Panc1 (cell line): Measurements from ENCODE around the gene EIF2AK2.

ENCODE experiments used
- POLR2AphosphoS5 ChIP-seq: IDR thresholded peaks from 2 replicates; pipeline ENCODE4 v1.6.1; 2012; ENCODE audit warnings: mild to moderate bottlenecking, low read depth, low read length, moderate library complexity
- TF ChIP-seq, protein P1 (sequence below): fragments of 450-650 bp; IDR thresholded peaks from 2 replicates; pipeline ENCODE4 v1.5.1; 2017; ENCODE audit warnings: mild to moderate bottlenecking

DNA sequence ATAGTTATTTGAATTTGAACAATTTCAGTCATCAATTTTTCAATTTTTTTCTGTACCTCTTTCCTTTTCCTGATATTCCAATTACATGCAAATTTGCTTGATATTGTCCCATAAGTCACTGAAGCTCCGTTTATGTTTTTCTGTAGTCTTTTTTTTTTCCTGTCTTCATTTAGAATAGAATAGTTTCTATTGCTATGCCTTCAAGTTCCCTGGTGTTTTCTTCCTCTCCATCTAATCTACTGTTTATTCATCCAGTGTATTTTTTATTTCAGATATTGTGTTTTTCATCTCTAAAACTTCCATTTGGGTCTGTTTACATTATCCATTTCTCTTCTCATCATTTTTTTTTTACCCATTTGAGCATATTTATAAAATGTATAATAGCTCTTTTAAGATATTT, 8.0 kb upstream of the EIF2AK2 start:
- no peak for TF ChIP-seq POLR2AphosphoS5
- TF ChIP-seq, protein P1, sequence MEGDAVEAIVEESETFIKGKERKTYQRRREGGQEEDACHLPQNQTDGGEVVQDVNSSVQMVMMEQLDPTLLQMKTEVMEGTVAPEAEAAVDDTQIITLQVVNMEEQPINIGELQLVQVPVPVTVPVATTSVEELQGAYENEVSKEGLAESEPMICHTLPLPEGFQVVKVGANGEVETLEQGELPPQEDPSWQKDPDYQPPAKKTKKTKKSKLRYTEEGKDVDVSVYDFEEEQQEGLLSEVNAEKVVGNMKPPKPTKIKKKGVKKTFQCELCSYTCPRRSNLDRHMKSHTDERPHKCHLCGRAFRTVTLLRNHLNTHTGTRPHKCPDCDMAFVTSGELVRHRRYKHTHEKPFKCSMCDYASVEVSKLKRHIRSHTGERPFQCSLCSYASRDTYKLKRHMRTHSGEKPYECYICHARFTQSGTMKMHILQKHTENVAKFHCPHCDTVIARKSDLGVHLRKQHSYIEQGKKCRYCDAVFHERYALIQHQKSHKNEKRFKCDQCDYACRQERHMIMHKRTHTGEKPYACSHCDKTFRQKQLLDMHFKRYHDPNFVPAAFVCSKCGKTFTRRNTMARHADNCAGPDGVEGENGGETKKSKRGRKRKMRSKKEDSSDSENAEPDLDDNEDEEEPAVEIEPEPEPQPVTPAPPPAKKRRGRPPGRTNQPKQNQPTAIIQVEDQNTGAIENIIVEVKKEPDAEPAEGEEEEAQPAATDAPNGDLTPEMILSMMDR, result no peak
